Measurements from ENCODE around the gene MYLK2. TPM values are rescaled to one million over a fixed set of nuclear protein-coding genes. Genes with fewer than 3 reads are reported as not detected.
A peak's percentile ranks its signal among the peaks of the same experiment; 100 is the strongest.

MYLK2 gene
- polyA plus RNA-seq, 3 donors, result 0.61 to 1.1 (median 0.81) TPM

DNA sequence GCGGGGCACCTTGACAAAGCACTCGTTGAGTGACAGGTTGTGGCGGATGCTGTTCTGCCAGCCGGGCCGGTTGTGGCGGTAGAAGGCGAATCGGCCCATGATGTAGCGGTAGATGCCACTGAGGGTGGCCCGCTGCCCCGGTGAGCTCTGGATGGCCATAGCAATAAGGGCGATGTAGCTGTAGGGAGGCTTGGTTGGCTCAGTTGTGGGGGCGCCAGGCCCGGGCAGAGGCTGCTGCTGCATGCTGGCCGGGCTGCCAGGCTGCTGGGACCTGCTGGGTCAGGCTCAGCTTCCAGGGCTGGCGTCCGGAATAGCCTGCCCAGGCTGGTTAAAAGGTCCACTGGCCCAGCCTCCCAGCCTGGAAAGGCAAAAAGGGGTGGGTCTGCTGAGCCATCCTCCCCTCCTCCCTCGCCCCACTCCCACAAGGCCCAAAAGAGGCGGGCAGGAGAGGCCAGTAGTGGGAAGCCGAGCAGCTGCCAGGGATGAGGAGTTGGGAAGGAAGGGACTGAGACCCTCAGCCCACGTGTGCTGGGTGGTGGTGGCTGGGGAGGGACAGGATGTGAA lies 26.2 kb downstream of the MYLK2 start, which contains the start of gene FOXS1:
Gene FOXS1 (minus strand): TSS at position 305 of the 564 bp plus-strand sequence. CDS start 62 bp downstream, at position 243.
- DNase-seq (ENCODE audit: extremely low read depth in 1 of 11, low read depth in 9 of 11, low spot score in 4 of 11), result peak in 6 of 11 donors; percentile 57 to 77 (median 69)

DNA sequence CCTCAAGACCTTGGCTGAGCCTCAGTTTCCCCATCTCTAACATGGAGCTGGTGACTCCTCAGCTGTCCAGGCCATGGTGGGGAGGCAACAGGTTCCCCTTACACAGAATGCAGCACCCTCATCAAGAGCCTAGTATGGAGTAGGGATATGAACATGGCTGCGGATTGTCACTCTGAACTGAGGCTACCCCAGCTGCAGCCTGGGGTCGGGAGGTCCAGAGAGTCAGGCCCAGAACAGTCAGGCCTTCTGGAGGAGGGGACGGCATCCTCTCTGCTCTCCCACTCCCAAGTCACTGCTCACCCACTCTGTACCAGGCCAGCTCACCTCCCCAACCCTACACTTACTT lies 27.6 kb downstream of the MYLK2 start:
- no peak for DNase-seq (ENCODE audit: extremely low read depth in 1 of 11, low read depth in 9 of 11, low spot score in 4 of 11)

DNA sequence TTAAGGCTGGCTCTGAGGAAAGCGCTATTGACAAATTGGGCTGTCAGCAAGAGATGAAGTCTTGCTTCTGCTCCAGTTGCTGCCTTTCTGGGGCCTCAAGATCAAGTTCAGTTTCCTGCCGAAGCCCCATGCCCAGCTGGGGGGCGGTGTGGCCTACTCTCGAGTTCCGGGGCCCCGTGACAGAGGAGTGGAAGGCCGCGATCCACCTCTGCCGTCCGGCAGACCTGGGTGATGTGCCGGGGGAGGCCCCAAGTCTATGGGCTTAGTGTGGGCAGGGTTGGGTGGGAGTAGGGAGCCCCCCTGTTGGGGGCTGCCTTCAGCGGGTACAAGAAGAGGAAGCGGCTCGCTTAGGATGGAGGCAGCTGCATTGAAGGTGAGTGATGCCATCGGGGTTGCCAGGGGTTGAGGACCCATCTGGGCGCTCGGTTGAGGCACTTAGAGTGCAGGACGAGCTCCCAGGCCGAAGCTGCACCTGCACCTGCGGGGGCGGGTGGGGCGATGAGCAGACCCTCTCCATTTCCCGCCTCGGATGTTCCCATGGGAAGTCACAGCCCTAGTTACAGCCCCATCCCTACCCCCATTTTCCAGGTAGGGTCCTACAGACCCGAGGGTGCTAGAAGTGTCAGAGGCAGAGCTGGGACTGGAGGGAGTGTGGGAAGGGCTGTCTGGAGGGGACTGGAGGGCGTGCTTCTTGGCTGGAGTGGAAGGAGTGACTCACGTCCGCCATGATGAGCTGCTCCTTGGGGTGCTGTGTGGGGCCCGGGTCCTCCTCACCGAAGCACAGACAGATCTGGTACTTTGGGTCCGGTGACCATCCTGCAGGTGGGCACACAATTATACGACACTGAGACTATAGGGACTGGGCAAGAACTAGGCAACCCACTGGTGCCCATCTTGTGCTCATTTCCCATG lies 29.2 kb downstream of the MYLK2 start:
- no peak for DNase-seq (ENCODE audit: extremely low read depth in 1 of 11, low read depth in 9 of 11, low spot score in 4 of 11)

DNA sequence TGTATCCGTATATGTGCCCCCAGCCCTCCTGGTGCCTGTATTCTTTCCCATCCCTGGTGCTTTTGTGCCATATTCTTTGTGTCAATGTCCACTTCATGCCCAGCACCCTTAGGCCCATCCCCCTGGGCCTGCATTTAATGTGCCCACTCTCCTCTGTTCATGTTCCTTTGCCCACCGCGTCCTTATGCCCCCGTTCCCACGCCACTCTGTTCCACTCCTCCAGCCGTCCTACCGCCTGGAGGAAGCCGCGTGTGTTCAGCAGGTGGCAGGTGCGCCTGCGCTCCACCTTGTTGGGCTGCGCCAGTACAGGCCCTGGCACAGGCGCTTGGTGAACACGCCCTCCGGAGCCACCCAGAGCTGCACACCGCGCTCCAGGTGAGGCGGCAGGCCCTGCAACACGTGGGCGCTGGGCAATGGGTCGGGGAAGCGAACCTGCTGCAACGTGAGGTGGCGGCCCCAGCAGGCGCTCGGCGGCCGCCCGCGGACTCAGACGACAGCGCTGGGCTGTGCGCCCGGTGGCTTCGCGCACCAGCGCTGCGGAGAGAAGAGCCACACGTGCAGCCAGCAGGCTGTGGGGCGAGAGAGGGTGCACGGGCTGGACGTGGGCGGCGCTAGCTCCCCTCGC lies 30.3 kb downstream of the MYLK2 start:
- no peak for DNase-seq (ENCODE audit: extremely low read depth in 1 of 11, low read depth in 9 of 11, low spot score in 4 of 11)

DNA sequence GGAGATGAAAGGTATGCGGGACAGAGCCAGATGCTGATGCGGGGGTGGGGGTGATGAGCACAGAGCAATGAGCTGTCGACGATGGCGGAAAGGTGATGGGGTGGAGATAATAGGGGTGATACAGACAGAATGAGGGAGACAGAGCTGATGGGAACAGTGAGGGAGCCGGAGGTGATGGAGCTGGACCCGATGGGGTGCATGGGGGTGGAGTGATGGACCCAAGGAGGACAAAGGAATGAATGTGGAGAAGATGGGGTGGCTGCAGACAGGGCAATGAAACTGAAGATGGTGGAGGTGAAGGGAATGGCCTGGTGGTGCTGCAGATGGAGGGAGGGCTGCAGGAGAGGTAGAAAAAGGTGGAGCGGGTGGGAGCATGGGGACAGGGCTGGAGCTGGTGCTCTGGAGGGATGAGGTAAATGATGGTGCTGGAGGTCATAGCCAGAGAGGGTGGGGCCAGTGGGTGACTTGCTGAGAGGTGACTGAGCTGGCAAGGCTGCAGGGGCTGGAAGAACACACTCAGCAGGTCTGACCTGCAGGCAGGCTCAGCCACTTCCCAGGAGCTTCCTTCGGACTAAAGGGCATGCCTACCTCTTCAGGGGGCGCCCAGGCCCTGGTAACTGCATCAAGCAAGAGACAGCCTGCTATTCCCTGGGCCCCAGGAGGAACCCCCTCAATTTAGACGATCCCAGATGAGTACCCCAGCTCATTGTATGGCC lies 32.2 kb downstream of the MYLK2 start:
- DNase-seq (ENCODE audit: extremely low read depth in 1 of 11, low read depth in 9 of 11, low spot score in 4 of 11), result no peak

DNA sequence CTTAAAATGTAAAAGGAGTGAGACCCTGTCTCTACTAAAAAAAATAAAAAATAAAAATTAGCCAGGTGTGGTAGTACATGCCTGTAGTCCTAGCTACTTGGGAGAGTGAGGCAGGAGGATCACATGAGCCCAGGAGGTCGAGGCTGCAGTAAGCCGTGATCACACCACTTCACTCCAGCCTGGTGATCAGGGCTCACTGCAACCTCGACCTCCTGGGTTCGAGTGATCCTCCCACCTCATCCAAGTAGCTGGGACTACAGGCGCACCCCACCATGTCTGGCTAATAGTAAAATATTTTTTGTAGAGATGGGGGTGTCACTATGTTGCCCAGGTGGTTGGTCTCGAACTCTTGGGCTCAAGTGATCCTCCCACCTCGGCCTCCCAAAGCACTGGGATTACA lies 34.3 kb downstream of the MYLK2 start:
- DNase-seq (ENCODE audit: extremely low read depth in 1 of 11, low read depth in 9 of 11, low spot score in 4 of 11), result no peak

DNA sequence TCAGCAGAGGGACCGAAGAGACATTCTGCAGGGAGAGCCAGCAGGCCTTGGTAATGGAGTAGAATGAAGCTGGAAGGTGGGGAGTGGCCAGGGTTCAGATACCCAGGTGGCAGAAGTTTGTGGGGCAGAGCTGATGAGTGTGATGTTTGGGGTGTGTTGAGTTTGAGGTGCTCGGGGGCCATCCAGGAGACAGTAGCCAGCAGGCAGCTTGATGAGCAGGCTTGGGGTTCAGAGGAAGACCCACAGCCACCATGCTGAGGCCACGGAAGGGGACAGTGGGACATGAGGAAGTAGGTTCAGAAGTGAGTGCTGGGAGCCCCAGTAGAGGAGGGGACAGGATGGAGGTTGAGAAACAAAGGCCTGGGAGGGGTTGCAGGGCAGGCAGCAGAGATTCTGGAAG lies 37.4 kb downstream of the MYLK2 start:
- DNase-seq (ENCODE audit: extremely low read depth in 1 of 11, low read depth in 9 of 11, low spot score in 4 of 11), result no peak

DNA sequence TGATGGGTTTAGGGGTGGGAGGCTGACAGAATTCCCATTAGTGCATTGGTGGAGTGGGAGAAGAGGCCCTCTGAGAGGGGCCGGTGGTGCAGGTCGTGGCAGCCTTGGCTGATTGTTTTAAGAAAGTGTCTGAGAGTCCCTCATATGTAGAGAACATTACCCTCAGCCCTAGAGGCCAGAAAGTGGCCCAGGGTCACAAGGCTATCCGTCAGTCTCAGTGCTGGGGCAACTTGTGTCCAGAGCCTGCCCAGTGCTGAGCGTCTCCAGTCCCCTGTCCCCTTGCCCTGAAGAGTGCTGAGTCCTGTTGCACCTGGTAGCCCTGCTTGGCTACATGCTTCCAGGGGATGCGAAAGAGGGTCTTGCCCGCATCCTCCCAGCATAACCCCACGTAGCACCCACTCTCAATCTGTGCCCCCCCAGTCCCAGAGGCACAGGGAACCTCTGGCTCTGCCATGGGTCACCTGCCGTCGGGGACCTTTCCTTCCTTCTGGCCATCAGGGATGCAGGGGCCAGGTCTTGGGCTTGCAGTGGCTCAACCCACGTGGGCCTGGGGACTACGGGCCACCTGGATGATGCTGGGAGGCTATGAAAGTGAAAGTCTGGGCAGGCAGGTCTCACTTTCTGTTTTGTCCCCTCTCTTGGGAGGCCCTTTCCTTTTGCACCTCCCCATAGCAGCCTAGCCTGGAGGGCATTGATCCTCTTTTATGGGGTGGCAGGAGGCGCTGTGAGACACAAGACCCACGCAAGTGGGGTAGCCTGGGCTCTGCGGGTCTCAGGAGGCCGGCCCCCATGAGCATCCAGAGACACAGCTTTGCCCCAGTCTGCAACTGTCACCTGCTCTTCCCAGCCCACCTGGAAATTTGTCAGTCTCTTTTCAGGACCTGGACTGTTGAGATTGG lies 39.0 kb downstream of the MYLK2 start:
- DNase-seq (ENCODE audit: extremely low read depth in 1 of 11, low read depth in 9 of 11, low spot score in 4 of 11), result no peak

DNA sequence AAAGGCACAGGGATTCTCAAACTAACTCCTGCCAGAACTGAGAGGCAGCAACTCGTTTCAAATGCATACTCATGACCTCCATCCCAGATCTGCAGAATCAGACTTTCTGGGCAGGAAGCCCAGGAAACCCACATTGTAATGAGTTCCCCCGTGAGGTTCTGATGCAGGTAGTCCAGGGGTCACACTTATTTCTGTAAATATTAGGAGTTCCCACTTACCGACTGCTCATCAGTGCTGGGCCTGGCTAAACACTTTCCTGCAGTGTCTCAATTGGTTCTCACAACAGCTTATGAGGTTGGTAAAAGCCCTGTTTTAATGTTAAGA lies 39.6 kb downstream of the MYLK2 start:
- no peak for DNase-seq (ENCODE audit: extremely low read depth in 1 of 11, low read depth in 9 of 11, low spot score in 4 of 11)

DNA sequence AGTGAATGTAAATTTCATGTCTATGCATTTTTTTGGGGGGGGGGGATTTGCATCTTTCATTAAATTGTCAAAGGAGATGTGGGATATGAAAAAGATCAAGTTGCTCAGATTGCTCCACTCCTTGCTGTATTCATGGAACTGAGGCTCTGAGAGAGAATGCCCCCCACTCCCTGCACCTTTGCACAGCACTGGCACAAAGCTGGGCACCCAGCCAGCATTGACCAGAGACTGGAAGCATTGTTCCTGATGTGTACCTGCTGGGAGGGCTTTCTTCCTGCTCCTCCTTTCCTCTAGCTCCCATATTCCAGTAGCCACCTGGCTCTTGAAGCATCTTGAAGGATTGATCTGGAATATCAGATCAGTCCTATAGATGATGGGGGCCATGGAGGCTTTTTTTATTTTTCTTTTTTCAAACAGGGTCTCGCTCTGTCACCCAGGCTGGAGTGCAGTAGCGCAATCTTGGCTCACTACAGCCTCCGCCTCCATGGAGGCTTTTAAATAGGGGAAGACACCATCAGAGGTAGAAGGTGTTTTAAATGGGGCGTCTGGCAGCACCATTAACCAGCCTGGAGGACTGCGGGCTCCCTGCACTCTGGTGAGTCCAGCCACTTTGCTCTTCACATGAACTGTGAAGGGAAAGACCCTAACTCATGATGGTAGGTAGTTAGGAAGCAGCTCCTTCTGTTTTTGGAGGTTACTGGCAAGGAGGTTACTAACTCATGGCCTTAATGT lies 40.3 kb downstream of the MYLK2 start:
- DNase-seq (ENCODE audit: extremely low read depth in 1 of 11, low read depth in 9 of 11, low spot score in 4 of 11), result no peak

DNA sequence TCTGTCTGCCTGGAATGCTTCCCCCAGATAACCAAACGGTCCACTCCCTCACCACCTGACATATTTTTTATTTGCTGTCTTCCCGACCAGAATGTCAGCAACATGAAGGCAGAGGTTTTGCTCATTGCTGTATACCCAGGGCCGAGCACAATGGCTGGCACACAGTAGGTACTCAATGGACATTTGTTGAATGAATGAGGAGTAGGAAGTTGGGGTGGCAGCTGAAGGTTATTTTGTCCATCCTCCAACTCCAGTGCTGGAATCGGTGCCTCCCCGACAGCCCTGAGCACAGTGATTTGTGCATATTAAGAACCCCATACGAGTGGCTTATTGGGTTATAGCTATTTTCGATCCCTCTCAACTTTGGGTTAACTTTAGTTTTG lies 40.8 kb downstream of the MYLK2 start:
- DNase-seq (ENCODE audit: extremely low read depth in 1 of 11, low read depth in 9 of 11, low spot score in 4 of 11), result no peak

DNA sequence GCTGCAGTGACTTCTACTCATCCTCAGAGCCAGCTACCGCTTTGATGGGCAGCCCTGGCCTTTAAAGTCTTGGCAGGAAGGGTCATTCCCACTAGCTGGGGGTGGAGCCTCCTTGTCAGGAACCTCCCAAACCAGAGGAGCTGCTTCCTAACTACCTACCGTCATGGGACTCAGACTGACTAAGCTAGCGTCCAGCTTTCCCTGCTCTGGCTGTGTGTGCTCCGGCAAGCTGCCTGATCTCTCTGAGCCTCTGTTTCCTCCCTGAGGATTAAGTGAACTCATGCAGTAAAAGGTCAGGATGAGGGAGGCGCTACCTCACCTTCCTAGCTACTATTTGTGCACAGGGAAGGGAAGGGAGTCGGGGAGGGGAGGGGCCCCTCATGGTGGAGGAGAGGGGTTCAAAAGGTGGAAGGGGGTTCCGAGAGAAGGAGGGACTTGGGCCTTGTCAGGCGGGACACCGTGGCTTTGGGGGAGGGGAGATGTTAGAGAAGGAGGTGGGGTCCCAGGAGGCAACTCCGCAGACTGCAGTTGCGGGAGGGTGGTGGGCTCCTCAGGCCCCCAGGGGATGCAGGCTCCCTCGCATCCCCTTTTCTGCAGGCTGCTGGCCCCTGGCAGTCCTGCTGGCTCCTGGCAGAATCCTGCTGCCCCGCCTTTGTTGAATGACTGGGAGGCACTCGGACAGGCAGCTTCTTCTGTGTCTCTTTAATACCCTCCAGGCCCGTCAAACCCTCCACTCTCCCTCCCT lies 41.4 kb downstream of the MYLK2 start:
- DNase-seq (ENCODE audit: extremely low read depth in 1 of 11, low read depth in 9 of 11, low spot score in 4 of 11), result no peak

DNA sequence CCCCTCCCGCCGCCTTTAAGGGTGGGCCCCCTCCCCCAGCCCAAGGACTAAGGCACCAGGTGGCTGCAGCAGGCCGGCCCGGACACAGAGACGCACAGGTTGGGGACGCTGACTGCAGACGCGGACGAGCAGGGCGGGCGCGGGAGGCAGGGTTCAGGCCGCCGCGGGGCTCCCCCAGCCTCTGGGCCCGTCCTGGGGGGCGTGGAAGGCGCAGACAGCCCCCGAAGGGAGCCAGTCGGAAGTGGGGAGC lies 41.9 kb downstream of the MYLK2 start:
- DNase-seq (ENCODE audit: extremely low read depth in 1 of 11, low read depth in 9 of 11, low spot score in 4 of 11), result peak in 1 of 11 donors; percentile 53

DNA sequence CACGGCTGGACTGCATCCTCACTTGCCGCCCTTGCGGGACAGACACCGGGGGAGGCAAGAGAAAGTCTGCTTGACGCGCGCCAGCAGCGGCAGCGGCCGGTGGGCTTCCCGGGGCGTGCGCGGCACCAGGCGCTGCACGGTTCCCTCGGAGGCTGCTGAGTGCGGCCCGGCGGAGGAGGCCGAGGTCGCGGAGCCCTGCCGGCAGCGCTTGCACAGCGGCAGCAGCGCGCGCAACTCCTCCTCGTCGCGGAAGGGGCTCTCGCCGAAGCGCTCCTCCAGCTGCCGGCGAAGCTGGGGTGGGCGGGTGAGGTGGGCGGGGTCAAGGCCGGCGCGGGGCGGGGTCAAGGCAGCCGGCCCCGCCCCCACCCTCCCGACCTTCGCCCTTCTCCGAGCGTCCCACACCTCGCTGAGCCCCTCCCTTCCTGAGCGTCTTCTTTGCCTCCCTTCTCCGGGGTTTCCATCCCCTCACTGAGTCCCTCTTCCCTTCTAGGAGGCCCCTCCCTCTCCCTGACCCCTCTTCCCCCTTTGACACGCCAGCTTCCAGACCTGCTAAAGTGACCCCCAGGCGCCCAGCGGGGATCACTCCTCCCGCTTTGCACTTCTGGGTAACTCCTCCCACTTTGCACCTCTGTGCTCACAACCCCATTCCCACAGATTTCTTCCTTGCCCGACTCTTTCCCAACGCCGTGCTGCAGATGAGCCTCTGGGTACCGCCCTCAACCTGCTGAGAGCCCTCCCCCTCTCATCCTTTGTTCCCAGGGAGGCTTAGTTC lies 42.4 kb downstream of the MYLK2 start:
- DNase-seq (ENCODE audit: extremely low read depth in 1 of 11, low read depth in 9 of 11, low spot score in 4 of 11), result peak in 6 of 11 donors; percentile 61 to 71 (median 66)

DNA sequence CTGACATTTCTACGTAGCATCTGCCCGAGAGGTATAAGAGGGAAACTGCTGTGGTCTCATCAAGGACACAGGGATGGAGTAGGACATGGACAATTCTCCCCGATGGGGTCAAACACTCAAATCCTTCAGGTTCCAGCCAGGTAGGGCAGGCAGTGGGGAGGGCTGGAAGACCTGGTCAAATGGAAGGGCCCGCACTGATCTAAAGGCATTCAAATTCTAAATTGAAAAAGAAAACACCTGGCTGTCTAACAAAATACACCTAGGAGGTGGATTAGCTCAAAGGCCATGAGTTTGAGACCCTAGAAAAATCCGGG lies 43.0 kb downstream of the MYLK2 start:
- DNase-seq (ENCODE audit: extremely low read depth in 1 of 11, low read depth in 9 of 11, low spot score in 4 of 11), result no peak

DNA sequence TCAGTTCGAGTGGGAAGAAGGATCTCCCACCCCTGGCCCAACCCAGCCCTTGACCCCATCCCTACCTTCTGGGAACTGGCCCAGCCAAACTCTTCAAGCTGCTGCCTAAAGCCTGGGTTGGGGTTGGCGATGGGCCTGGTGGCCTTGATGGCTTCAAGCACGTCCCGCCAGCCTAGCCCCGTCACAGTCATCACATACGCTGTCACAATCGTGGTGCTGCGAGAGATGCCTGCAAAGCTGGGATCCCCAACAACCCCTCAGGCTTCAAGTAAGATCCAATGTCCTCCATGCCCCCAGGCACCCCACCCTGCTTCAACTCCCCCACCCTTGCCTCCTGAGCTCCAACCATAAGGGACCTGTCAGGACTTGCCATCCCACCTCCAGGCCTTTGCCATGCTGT lies 43.4 kb downstream of the MYLK2 start:
- DNase-seq (ENCODE audit: extremely low read depth in 1 of 11, low read depth in 9 of 11, low spot score in 4 of 11), result no peak

Measured in renal cortex interstitium (tissue), 11 donors.